SK-N-SH treated with all-trans-retinoic acid at 6 μM for 48 hours (cell line): Measurements from ENCODE around the gene SLC9A7.

Source experiments
- ARNTL ChIP-seq: fragments of 450-650 bp; formaldehyde crosslinking; IDR thresholded peaks from 2 replicates; pipeline ENCODE4 v1.5.0; 2020; ENCODE audit warnings: low read depth, mild to moderate bottlenecking, moderate library complexity, borderline replicate concordance
- CREB5 ChIP-seq: fragments of 250-450 bp; sonication (Bioruptor Pico); IDR thresholded peaks from 2 replicates; pipeline ENCODE4 v1.5.1; 2020; ENCODE audit warnings: low read depth, mild to moderate bottlenecking, moderate library complexity
- CSDC2 ChIP-seq: fragments of 250-450 bp; sonication (Bioruptor Pico); IDR thresholded peaks from 2 replicates; pipeline ENCODE4 v1.5.0; 2020; ENCODE audit warnings: mild to moderate bottlenecking, moderate library complexity
- GLIS3 ChIP-seq: fragments of 250-450 bp; sonication (Bioruptor Pico); IDR thresholded peaks from 2 replicates; pipeline ENCODE4 v1.5.0; 2020; ENCODE audit warnings: mild to moderate bottlenecking, moderate library complexity
- OSR1 ChIP-seq: fragments of 250-450 bp; sonication (Bioruptor Pico); IDR thresholded peaks from 2 replicates; pipeline ENCODE4 v1.8.0; 2022; ENCODE audit warnings: moderate library complexity, mild to moderate bottlenecking, inconsistent platforms
- PATZ1 ChIP-seq: fragments of 250-450 bp; sonication (Bioruptor Pico); IDR thresholded peaks from 2 replicates; pipeline ENCODE4 v1.8.0; 2020; ENCODE audit warnings: mild to moderate bottlenecking, moderate library complexity, borderline replicate concordance
- POU6F1 ChIP-seq: fragments of 250-450 bp; sonication (Bioruptor Pico); IDR thresholded peaks from 2 replicates; pipeline ENCODE4 v1.8.0; 2021; ENCODE audit warnings: low read depth, mild to moderate bottlenecking, moderate library complexity, borderline replicate concordance
- PPARA ChIP-seq: fragments of 250-450 bp; sonication (Bioruptor Pico); IDR thresholded peaks from 2 replicates; pipeline ENCODE4 v1.5.0; 2020; ENCODE audit warnings: mild to moderate bottlenecking, borderline replicate concordance
- RARB ChIP-seq: fragments of 250-450 bp; sonication (Bioruptor Pico); IDR thresholded peaks from 2 replicates; pipeline ENCODE4 v1.8.0; 2021; ENCODE audit warnings: mild to moderate bottlenecking, moderate library complexity
- ZFP3 ChIP-seq: fragments of 250-450 bp; sonication (Bioruptor Pico); IDR thresholded peaks from 2 replicates; pipeline ENCODE4 v1.5.0; 2020; ENCODE audit warnings: mild to moderate bottlenecking, moderate library complexity
- ZNF70 ChIP-seq: fragments of 450-650 bp; formaldehyde crosslinking; IDR thresholded peaks from 2 replicates; pipeline ENCODE4 v1.5.0; 2020; ENCODE audit warnings: mild to moderate bottlenecking, moderate library complexity
- TF ChIP-seq, protein P1 (sequence below): fragments of 250-450 bp; sonication (Bioruptor Pico); IDR thresholded peaks from 2 replicates; pipeline ENCODE4 v1.5.0; 2020; ENCODE audit warnings: mild to moderate bottlenecking, moderate library complexity

DNA sequence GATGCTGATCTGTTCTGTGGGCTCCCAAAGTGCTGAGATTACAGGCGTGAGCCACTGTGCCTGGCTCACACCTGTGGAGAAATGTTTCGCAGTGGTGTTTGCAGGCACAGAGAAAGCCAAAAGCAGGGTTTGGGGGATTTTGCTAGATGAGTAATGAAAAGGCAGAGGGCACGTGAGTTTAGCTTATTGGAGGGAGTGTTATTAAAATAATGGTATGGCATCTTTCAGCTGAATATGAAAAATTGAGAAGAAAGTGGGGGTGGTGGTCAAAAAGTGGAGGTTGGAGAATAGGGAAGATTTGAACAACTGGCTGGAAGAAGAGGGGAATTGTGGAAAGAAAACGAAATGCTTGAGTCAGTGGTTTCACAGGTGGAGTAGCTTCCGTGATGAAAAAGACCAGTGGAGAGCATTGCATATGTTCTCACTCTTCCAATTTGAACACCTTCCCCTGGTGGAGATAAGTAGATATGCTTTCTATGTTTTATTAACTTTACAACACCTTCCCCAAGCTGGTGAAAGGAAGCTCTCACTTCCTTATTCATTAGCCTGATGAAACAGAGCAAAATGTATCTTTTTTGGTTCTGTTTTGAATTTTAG, 186.5 kb downstream of the SLC9A7 start:
- TF ChIP-seq PATZ1 = no peak
- no peak for TF ChIP-seq CREB5 (CRISPR knock-in tag)
- TF ChIP-seq ZFP3 (CRISPR knock-in tag) = no peak
- no peak for TF ChIP-seq GLIS3 (CRISPR knock-in tag)
- no peak for TF ChIP-seq RARB (CRISPR knock-in tag)
- TF ChIP-seq PPARA (CRISPR knock-in tag) = no peak
- TF ChIP-seq, protein P1, sequence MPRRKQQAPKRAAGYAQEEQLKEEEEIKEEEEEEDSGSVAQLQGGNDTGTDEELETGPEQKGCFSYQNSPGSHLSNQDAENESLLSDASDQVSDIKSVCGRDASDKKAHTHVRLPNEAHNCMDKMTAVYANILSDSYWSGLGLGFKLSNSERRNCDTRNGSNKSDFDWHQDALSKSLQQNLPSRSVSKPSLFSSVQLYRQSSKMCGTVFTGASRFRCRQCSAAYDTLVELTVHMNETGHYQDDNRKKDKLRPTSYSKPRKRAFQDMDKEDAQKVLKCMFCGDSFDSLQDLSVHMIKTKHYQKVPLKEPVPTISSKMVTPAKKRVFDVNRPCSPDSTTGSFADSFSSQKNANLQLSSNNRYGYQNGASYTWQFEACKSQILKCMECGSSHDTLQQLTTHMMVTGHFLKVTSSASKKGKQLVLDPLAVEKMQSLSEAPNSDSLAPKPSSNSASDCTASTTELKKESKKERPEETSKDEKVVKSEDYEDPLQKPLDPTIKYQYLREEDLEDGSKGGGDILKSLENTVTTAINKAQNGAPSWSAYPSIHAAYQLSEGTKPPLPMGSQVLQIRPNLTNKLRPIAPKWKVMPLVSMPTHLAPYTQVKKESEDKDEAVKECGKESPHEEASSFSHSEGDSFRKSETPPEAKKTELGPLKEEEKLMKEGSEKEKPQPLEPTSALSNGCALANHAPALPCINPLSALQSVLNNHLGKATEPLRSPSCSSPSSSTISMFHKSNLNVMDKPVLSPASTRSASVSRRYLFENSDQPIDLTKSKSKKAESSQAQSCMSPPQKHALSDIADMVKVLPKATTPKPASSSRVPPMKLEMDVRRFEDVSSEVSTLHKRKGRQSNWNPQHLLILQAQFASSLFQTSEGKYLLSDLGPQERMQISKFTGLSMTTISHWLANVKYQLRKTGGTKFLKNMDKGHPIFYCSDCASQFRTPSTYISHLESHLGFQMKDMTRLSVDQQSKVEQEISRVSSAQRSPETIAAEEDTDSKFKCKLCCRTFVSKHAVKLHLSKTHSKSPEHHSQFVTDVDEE (CRISPR knock-in tag) = no peak
- TF ChIP-seq OSR1 (CRISPR knock-in tag) = no peak
- TF ChIP-seq ZNF70 (CRISPR knock-in tag) = no peak
- TF ChIP-seq CSDC2 (CRISPR knock-in tag) = no peak
- TF ChIP-seq ARNTL (CRISPR knock-in tag) = no peak
- no peak for TF ChIP-seq POU6F1 (CRISPR knock-in tag)
